Endothelial cell of umbilical vein (primary cell): ENCODE results near the gene FLRT1.

Source experiments
- CTCF ChIP-seq, 2 donors: IDR thresholded peaks; 1 replicate in 1 of 2; 2 replicates in 1 of 2; pipeline ENCODE4 v1.5.1; 2011; ENCODE audit warnings: low read length in 2 of 2, mild to moderate bottlenecking in 2 of 2, moderate library complexity in 2 of 2, control low read depth in 1 of 2, inconsistent platforms in 1 of 2, low read depth in 1 of 2; ENCODE audit not compliant: insufficient read depth in 1 of 2; ENCODE audit errors: extremely low read depth in 1 of 2
- EZH2 ChIP-seq: IDR thresholded peaks from 2 replicates; pipeline ENCODE4 v1.6.1; 2012; ENCODE audit warnings: borderline replicate concordance, low read depth, mild to moderate bottlenecking, moderate library complexity, low read length, inconsistent platforms; ENCODE audit not compliant: severe bottlenecking
- FOS ChIP-seq: IDR thresholded peaks from 2 replicates; pipeline ENCODE4 v1.6.1; 2011; ENCODE audit warnings: mild to moderate bottlenecking, low read length, moderate library complexity, borderline replicate concordance; ENCODE audit not compliant: insufficient read depth
- GATA2 ChIP-seq: IDR thresholded peaks from 2 replicates; pipeline ENCODE4 v1.7.0; 2011; ENCODE audit warnings: low read depth, mild to moderate bottlenecking, moderate library complexity, mixed read lengths, low read length; ENCODE audit not compliant: insufficient read length, insufficient read depth
- MAX ChIP-seq: IDR thresholded peaks from 2 replicates; pipeline ENCODE4 v1.6.1; 2011; ENCODE audit not compliant: insufficient read depth, insufficient read length
- POLR2A ChIP-seq: IDR thresholded peaks from 2 replicates; pipeline ENCODE4 v1.6.1; 2012; ENCODE audit warnings: low read depth, mild to moderate bottlenecking, control low read depth, low read length
- POLR2AphosphoS5 ChIP-seq: IDR thresholded peaks from 2 replicates; pipeline ENCODE4 v1.6.1; 2012; ENCODE audit warnings: low read depth, mild to moderate bottlenecking, control low read depth, low read length, moderate library complexity; ENCODE audit not compliant: insufficient read depth

DNA sequence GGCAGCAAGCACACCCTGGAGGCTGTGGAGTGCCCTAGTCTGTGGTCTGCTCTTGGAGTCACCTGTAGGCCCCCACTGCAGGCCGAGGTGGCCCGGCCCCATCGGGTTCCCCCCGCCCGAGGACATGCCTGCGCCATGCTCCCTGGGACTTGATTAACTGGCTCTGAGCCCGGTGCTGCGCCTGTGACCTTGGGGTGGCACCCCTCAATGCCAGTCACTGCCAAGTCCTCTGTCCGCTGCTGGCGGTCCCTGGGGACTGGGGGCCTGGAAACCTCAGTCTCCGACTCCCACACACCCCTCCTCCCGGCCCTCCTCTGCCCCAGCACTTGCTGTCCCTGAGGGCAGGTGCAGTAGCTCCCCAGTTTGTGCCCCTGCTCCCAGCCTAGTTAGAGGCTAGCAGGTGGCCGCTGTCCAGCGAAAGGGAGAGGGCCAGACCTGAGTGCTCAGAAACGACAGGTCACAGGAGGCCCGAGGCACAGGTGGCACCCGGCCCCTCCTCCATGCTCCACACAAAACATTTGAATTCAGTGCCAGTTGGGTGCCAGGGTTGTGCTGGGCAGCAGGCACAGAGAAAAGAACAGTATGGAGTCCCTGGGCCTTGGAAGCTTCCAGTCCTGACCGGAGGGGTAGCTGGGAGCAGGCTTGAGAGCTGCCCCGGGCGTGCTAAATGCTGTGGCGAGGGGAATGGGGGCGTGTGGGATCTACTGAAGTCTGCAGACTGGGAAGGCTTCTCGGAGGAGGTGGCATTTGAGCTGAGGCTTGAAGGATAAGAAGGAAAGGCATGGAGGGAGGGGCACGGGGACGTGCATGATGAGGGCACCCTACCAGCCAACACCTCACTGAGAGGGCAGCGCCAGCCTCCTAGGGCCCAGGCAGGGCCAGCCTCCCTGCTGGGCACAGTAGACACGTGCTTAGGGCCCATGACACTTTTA lies 16.4 kb upstream of the FLRT1 start:
- no peak for TF ChIP-seq CTCF (IDR thresholded peaks at IDR 0.05; ENCODE audit: extremely low read depth in 1 of 2, insufficient read depth in 1 of 2, low read depth in 1 of 2, low read length in 2 of 2)
- TF ChIP-seq POLR2AphosphoS5 = no peak
- no peak for TF ChIP-seq GATA2
- TF ChIP-seq EZH2 = no peak
- TF ChIP-seq POLR2A = no peak
- TF ChIP-seq MAX = no peak
- no peak for TF ChIP-seq FOS
